ENCODE measurements around the gene PTGES2.

DNA sequence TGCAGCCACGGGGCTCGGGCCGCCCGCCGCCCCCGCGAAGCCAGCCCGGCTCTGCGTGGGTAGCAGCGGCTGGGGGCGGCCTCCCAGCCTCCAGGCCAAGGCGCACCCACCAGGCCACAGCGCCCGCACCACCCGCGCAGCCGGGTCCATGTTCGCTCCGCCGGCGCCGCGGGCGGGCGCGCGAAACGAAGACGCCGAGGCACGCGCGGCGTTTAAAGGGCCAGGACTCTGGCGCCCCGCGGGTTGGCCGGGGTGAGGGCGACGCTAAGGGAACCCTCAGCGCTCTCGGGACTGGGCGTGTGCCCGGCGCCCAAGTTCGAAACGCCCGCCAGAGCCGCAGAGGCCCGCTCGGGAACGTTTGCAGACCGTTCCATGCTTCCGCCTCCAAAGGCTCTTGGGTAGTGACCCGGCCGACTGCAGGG lies at the start of gene PTGES2:
- TF ChIP-seq, protein P1, sequence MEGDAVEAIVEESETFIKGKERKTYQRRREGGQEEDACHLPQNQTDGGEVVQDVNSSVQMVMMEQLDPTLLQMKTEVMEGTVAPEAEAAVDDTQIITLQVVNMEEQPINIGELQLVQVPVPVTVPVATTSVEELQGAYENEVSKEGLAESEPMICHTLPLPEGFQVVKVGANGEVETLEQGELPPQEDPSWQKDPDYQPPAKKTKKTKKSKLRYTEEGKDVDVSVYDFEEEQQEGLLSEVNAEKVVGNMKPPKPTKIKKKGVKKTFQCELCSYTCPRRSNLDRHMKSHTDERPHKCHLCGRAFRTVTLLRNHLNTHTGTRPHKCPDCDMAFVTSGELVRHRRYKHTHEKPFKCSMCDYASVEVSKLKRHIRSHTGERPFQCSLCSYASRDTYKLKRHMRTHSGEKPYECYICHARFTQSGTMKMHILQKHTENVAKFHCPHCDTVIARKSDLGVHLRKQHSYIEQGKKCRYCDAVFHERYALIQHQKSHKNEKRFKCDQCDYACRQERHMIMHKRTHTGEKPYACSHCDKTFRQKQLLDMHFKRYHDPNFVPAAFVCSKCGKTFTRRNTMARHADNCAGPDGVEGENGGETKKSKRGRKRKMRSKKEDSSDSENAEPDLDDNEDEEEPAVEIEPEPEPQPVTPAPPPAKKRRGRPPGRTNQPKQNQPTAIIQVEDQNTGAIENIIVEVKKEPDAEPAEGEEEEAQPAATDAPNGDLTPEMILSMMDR (conservative IDR thresholded peaks at IDR 0.05; ENCODE audit: low read depth in 2 of 2): no peak
- TF ChIP-seq EZH2 (IDR thresholded peaks at IDR 0.05; ENCODE audit: low read depth, unreplicated experiment): no peak

Data from GM23338 (cell line).